Ectodermal cell (in vitro differentiated cells): Measurements from ENCODE around the gene ACER2.

Source experiments
- H3K27ac ChIP-seq: 2 replicates; pipeline ENCODE4 v1.7.0; 2013; ENCODE audit warnings: mild to moderate bottlenecking, low read depth, low read length; ENCODE audit not compliant: insufficient read depth, poor library complexity, severe bottlenecking
- H3K27me3 ChIP-seq: 2 replicates; pipeline ENCODE4 v1.7.0; 2013; ENCODE audit warnings: mild to moderate bottlenecking, low read length; ENCODE audit not compliant: insufficient read depth, control insufficient read depth, poor library complexity, severe bottlenecking
- H3K36me3 ChIP-seq: one replicate; pipeline ENCODE4 v1.7.0; 2013; ENCODE audit warnings: low read length; ENCODE audit not compliant: control insufficient read depth, insufficient read depth
- H3K4me1 ChIP-seq: one replicate; pipeline ENCODE4 v1.7.0; 2013; ENCODE audit warnings: low read length; ENCODE audit not compliant: control insufficient read depth, insufficient read depth
- H3K4me3 ChIP-seq: 2 replicates; pipeline ENCODE4 v1.7.0; 2013; ENCODE audit warnings: low read depth, low read length, control low read depth; ENCODE audit not compliant: insufficient read depth
- H3K9me3 ChIP-seq: 2 replicates; pipeline ENCODE4 v1.7.0; 2013; ENCODE audit warnings: mild to moderate bottlenecking, low read length, moderate library complexity; ENCODE audit not compliant: control insufficient read depth
- WGBS, 2 experiments: methylation state at CpG; one replicate each; pipeline ENCODE4 v1.1.7; 2013; ENCODE audit warnings: missing lambda C conversion rate in 2 of 2; 5-methylcytosine and 5-hydroxymethylcytosine counted together

The ACER2 gene

DNA sequence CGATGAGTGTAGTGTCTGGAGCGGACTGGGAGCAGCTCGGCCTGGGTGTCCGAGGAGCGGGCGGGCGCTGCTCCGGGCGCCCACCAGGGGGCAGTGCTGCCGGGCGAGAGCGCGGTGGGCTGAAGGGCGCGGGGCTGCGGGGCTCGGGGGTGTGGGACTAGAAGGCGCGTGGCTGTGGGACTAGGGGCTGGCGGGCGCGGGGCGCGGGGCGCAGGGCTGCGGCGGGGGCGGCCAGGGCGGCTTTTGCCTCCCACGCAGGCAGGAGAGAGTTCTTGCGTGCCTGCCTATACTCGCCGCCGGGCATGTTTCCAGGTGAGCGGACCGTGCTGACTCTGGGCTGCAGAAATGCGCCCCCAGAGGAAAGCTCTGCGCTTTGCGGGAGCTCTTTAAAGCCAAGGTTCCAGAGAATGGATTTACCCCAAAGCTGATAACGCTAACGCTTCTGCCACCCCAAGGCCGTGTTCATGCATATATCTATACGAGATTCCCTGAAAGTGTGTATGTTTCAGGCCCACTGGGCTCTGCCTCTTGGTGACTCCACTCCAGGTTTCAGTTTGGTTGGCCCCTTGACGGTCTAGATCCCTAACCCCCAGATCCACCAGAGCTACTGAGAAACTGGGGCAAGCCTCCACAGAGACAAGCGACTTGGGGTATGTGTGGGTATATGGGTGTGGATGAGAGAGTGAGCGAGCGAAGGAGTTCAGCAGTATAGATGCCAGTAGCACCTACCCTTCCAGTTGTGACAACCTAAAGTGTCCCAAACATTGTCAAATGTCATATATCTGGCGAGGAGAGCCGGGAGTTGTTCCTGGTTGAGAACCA lies 56.2 kb downstream of the ACER2 start:
- Histone ChIP-seq H3K4me3 (peak overlapping the region; percentile 57), H3K27me3 (no peaks in the 10 kb centered on the region), H3K27ac (no peak overlapping the region), H3K9me3 (no peaks in the 10 kb centered on the region), H3K36me3 (no peaks in the 10 kb centered on the region), H3K4me1 (no peaks in the 10 kb centered on the region)
- 19 to 21% methylated on average over 49 of the region's 49 CpGs for WGBS, 2 experiments

DNA sequence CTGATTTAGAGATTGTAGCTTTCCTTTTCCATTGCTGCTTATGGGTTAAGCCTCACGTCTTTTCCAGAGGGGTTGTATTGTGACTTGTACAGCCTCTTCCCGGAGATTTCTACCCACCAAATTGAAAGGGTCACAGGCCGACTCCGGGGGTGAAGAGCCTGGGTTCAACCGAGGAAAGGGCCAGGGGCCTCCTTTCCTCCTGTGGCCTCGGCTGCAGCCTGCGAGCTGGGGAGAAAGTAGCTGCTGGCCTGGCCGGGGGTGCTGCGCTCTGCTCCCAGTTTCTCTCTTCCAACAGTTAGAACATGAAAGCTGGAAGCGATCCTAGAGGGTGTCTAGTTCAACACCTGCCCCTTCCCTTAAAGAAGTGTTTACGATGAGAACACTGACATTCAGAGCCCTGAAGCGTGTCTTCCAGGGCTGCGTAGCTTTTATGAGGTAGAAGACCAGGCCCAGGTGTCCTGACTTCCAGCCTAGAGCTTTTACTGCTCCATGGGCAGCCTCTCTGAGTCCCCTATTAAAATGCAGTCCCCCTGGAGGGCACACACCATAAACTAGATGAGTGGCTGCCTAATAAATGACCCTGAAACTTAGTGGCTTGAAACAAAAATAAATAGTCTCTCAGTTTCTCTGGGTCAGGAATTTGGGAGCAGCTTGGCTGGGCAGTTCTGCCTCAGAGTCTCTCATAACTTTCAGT lies 56.9 kb downstream of the ACER2 start:
- no peaks in the 10 kb centered on the region for H3K9me3 ChIP-seq
- no peaks in the 10 kb centered on the region for H3K27me3 ChIP-seq
- H3K27ac ChIP-seq, result no peak overlapping the region
- 91 to 97% methylated on average over 13 of the region's 13 CpGs for WGBS, 2 experiments
- H3K4me1 ChIP-seq, result no peaks in the 10 kb centered on the region
- no peak overlapping the region for H3K4me3 ChIP-seq
- no peaks in the 10 kb centered on the region for H3K36me3 ChIP-seq

DNA sequence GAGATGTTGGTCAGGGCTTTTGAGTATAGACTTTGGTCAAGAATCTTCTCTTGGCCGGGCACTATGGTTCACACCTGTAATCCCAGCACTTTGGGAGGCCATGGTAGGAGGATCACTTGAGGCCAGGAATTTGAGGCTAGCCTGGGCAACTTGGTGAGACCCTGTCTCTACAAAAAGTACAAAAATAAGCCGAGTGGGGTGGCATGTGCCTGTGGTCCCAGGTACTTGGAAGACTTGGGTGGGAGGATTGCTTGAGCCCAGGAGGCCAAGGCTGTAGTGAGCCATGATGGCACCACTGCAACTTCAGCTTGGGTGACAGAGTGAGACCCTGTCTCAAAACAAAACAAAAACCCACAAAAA lies 57.5 kb downstream of the ACER2 start:
- Histone ChIP-seq H3K4me3 (no peak overlapping the region), H3K4me1 (no peaks in the 10 kb centered on the region), H3K27me3 (no peaks in the 10 kb centered on the region), H3K27ac (no peak overlapping the region), H3K36me3 (no peaks in the 10 kb centered on the region), H3K9me3 (no peaks in the 10 kb centered on the region)
- WGBS, 2 experiments, result 85 to 93% methylated on average over 2 of the region's 2 CpGs

GRCh38 chr9:19469271-19469670 lies 60.5 kb downstream of the ACER2 start:
- Histone ChIP-seq H3K4me1 (no peaks in the 10 kb centered on the region), H3K27ac (no peak overlapping the region), H3K27me3 (peaks cover 3% of the 10 kb centered on the region), H3K4me3 (no peak overlapping the region), H3K36me3 (no peaks in the 10 kb centered on the region), H3K9me3 (no peaks in the 10 kb centered on the region)
- WGBS, 2 experiments, result 94% methylated on average over 3 of the region's 3 CpGs

DNA sequence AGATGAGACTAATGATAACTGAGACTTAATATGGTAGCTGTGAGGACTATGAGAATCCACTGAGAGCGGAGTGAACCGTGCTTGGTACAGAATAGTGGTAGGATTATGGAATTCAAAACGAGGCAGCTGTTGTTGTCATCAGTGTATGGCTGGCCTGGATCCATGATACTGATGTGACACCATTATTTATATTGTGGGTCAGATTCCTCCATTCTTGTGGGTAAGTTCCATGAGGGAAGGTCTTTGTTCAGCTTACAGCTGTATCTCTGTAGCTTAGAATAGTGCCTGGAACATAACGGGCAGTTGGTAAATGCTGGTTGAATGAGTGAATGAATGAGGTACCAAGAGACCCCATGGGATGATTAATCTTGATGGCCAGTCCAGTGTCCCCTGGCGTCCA lies 61.8 kb downstream of the ACER2 start:
- Histone ChIP-seq H3K27ac (no peak overlapping the region), H3K27me3 (peaks cover 3% of the 10 kb centered on the region)
- 90 to 94% methylated on average over 5 of the region's 5 CpGs for WGBS, 2 experiments

DNA sequence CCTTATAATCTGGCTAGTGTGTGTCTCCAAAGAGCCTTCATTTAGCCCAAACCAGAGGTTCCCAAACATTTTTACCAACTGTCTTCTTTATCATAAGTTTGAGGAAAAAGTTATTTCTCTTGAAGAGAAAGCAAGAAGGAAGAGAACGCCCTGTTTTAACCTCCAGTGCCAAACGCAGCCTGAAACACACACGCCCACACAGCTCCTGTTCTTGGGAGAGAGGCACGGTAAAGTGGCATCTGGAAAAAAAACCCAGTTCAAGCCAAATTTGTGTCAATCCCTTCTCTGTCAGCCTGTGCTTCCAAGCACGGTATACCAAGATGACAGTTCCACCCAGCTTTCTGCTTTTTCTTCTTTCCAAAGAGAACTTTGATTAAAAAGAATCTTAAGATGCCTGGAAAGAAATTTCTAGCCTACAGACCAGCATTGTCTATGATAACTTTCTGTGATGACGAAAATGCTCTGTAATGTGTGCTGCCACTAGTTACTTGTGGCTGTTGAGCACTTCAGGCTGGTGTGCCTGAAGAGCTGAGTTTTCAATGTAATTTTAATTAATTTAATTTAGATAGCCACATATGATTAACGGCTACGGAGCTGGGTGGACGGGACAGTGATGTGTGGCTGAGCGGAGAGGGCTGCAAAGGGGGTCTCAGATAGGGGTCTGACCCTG lies 62.3 kb downstream of the ACER2 start:
- Histone ChIP-seq H3K27me3 (peaks cover 3% of the 10 kb centered on the region), H3K4me3 (no peak overlapping the region), H3K27ac (no peak overlapping the region), H3K36me3 (no peaks in the 10 kb centered on the region), H3K4me1 (no peaks in the 10 kb centered on the region), H3K9me3 (no peaks in the 10 kb centered on the region)
- WGBS, 2 experiments, result 91 to 93% methylated on average over 10 of the region's 10 CpGs

More for the DNA sequence above, 61.8 kb downstream of the ACER2 start:
- Histone ChIP-seq H3K4me1 (no peaks in the 10 kb centered on the region), H3K36me3 (no peaks in the 10 kb centered on the region), H3K9me3 (no peaks in the 10 kb centered on the region), H3K4me3 (no peak overlapping the region)

DNA sequence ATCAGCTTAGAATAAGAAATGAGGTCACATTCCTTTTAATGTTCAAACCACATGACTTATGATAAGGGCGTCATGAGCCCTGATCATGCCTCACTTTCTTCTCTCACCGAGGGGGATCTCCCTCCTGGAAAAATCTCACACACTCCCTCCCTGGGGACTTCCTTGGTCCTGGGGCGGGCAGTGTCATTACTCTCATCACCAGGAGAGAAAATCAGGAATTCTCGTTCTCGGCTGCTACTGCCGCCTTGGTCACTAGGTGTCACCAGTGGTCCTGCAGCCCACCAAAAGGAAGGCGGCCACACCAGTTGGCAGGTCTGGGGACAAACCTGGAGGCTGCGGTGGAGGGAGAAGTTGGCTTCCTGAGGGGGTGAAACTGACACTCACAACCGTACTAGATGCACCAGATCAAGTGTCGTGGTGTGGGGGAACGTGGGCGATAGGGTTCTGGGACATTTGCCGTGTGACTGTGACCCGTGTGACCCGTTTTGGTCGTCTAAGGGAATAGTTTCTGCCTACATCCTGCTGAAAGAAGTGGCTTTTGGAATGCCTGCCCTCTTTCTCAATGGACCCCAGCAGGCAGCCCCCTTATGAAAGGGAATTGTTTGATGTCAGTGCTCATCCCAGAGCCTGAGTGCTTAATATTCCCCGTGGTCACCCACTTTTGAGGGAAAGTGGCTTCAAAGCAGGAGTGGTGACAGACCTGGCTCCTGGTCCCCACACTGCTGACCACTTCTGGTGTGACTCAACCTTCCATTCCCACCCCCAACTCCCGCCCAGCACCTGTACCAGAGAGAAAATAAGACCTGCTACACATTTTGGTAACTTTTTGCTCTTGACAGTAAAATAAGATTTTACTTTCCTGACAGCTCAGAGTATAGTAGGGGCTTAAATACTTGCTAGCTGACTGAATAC lies 63.2 kb downstream of the ACER2 start:
- no peaks in the 10 kb centered on the region for H3K9me3 ChIP-seq
- H3K4me3 ChIP-seq, result no peak overlapping the region
- no peaks in the 10 kb centered on the region for H3K4me1 ChIP-seq
- peaks cover 3% of the 10 kb centered on the region for H3K27me3 ChIP-seq
- H3K36me3 ChIP-seq, result no peaks in the 10 kb centered on the region
- H3K27ac ChIP-seq, result no peak overlapping the region
- 14 to 15% methylated on average over 18 of the region's 18 CpGs for WGBS, 2 experiments

DNA sequence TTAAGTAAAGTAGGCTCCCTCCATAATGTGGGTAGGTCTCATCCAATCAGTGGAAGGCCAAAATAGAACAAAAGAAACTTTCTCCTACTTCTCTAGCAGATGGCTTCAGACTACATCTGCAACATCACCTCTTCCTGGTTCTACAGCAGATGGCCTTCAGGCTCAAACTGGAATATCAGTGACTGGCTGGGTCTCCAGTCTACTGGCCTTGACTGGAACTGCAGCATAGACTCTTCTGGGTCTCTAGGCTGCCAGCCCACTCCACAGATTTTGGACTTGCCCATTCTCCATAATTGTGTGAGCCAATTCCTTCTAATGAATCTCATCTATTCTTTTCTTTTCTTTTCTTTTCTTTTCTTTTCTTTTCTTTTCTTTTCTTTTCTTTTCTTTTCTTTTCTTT lies 64.8 kb downstream of the ACER2 start:
- Histone ChIP-seq H3K4me3 (no peak overlapping the region), H3K4me1 (no peaks in the 10 kb centered on the region), H3K27me3 (peaks cover 3% of the 10 kb centered on the region), H3K9me3 (no peaks in the 10 kb centered on the region), H3K27ac (no peak overlapping the region), H3K36me3 (no peaks in the 10 kb centered on the region)

DNA sequence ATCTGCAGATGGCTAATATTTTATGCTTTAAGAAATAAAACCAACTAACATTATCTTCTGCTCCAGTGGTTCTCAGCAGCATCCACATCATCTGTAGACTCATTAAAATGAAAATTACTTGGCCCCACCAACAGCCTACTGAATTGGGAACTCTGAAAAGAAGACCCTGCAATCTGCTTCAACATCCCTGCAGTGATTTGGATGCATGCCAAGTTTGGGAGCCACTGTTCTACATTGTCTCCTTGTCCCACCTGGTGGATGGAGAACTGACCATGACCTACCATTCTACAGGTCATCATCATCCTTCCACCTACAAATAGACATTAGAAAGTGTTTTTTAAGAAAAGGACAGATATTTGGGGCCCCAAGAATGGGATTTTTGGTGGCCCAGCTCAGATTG lies 71.1 kb downstream of the ACER2 start:
- Histone ChIP-seq H3K36me3 (no peaks in the 10 kb centered on the region), H3K4me3 (no peak overlapping the region), H3K4me1 (no peaks in the 10 kb centered on the region), H3K27me3 (no peaks in the 10 kb centered on the region), H3K9me3 (no peaks in the 10 kb centered on the region), H3K27ac (no peak overlapping the region)
